Muscle layer of duodenum (tissue), 2 donors: Measurements from ENCODE around the gene LRSAM1.

Experiments used
- H3K27ac ChIP-seq: one replicate; pipeline ENCODE4 v1.7.0; 2013; ENCODE audit warnings: mild to moderate bottlenecking, low read length
- H3K27me3 ChIP-seq: one replicate; pipeline ENCODE4 v1.7.0; 2013; ENCODE audit warnings: low read depth, mild to moderate bottlenecking, control low read depth, low read length
- H3K36me3 ChIP-seq, 2 donors: one replicate each; pipeline ENCODE4 v1.7.0; 2013; ENCODE audit warnings: low read length in 2 of 2, control low read depth in 1 of 2, mild to moderate bottlenecking in 1 of 2; ENCODE audit not compliant: insufficient read depth in 2 of 2, control insufficient read depth in 1 of 2
- H3K4me1 ChIP-seq, 2 donors: one replicate each; pipeline ENCODE4 v1.7.0; 2013; ENCODE audit warnings: low read length in 2 of 2, mild to moderate bottlenecking in 2 of 2, control low read depth in 1 of 2, moderate library complexity in 1 of 2; ENCODE audit not compliant: insufficient read depth in 2 of 2, control insufficient read depth in 1 of 2
- H3K4me3 ChIP-seq, 2 donors: one replicate each; pipeline ENCODE4 v1.7.0; 2013; ENCODE audit warnings: low read length in 2 of 2, low read depth in 1 of 2, mild to moderate bottlenecking in 1 of 2
- H3K9me3 ChIP-seq, 2 donors: one replicate each; pipeline ENCODE4 v1.7.0; 2013; ENCODE audit warnings: low read length in 2 of 2, control low read depth in 1 of 2, mild to moderate bottlenecking in 1 of 2; ENCODE audit not compliant: control insufficient read depth in 1 of 2
- donor health status: healthy.

The LRSAM1 gene

GRCh38 chr9:127450830-127451607, at the start of gene LRSAM1, which contains the start of gene RPL12:
Gene LRSAM1 (plus strand): TSS chr9:127451510. CDS start chr9:127454528, 3,018 bp downstream.
Gene RPL12 (minus strand): TSS chr9:127451406. CDS start chr9:127451317, 89 bp downstream.
- peak within 1 kb of the TSS; percentile 95 for H3K27ac ChIP-seq
- peaks cover 17 to 27% of the 10 kb centered on the region in 2 donors for H3K4me1 ChIP-seq
- H3K4me3 ChIP-seq, result peak within 1 kb of the TSS; percentile 72 to 89
- no peaks in the 10 kb centered on the region for H3K9me3 ChIP-seq
- no peaks in the 10 kb centered on the region for H3K27me3 ChIP-seq
- H3K36me3 ChIP-seq, result peaks cover 36 to 45% of the 10 kb centered on the region in 2 donors

DNA sequence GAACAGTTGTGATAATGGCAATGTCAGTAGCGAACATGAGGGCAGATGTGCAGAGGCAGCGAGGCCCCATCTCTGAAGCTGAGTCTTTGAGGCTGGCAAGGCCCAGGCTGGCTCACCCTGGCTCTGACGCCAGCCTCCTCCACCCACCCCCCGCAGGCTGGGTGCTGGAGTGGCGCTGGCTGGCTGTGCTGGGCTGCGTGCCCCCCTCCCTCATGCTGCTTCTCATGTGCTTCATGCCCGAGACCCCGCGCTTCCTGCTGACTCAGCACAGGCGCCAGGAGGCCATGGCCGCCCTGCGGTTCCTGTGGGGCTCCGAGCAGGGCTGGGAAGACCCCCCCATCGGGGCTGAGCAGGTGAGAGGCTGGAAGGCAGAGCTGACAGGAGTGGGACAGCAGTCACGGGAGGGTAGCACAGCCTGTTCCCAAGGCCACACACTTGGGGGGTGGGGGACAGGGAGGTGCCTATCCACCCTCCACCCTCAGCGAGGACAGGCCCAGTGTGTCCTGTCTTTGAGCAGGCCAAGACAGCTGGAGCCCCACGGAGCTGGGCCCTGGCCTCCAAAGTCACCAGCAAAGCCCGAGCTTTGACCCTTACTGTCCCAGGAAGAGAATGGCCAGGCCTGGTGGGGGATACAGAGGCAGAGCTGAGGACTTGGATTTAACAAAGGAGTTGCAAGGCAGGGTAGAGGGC, 48.8 kb upstream of the LRSAM1 start:
- no peak overlapping the region for H3K4me3 ChIP-seq
- H3K9me3 ChIP-seq, result no peaks in the 10 kb centered on the region
- no peak overlapping the region for H3K27ac ChIP-seq
- H3K36me3 ChIP-seq, result peaks cover 27 to 58% of the 10 kb centered on the region in 2 donors
- peaks cover 0 to 21% of the 10 kb centered on the region in 2 donors for H3K4me1 ChIP-seq
- H3K27me3 ChIP-seq, result no peaks in the 10 kb centered on the region

- Histone ChIP-seq H3K27me3 (no peaks in the 10 kb centered on the region), H3K4me1 (peaks cover 0 to 14% of the 10 kb centered on the region in 2 donors), H3K4me3 (no peak overlapping the region), H3K9me3 (no peaks in the 10 kb centered on the region), H3K27ac (no peak overlapping the region), H3K36me3 (peaks cover 28 to 58% of the 10 kb centered on the region in 2 donors)
Measured at GRCh38 chr9:127403507-127404192, 47.7 kb upstream of the LRSAM1 start.

- Histone ChIP-seq H3K36me3 (peaks cover 28 to 58% of the 10 kb centered on the region in 2 donors), H3K4me1 (peaks cover 0 to 7% of the 10 kb centered on the region in 2 donors), H3K4me3 (no peak overlapping the region), H3K9me3 (no peaks in the 10 kb centered on the region), H3K27me3 (no peaks in the 10 kb centered on the region), H3K27ac (no peak overlapping the region)
Measured at GRCh38 chr9:127404631-127405030, 46.7 kb upstream of the LRSAM1 start.

GRCh38 chr9:127405344-127406125, 45.8 kb upstream of the LRSAM1 start:
- peaks cover 25 to 53% of the 10 kb centered on the region in 2 donors for H3K36me3 ChIP-seq
- H3K4me3 ChIP-seq, result no peak overlapping the region
- H3K27me3 ChIP-seq, result no peaks in the 10 kb centered on the region
- no peaks in the 10 kb centered on the region for H3K9me3 ChIP-seq
- H3K4me1 ChIP-seq, result peaks cover 0 to 7% of the 10 kb centered on the region in 2 donors
- no peak overlapping the region for H3K27ac ChIP-seq

DNA sequence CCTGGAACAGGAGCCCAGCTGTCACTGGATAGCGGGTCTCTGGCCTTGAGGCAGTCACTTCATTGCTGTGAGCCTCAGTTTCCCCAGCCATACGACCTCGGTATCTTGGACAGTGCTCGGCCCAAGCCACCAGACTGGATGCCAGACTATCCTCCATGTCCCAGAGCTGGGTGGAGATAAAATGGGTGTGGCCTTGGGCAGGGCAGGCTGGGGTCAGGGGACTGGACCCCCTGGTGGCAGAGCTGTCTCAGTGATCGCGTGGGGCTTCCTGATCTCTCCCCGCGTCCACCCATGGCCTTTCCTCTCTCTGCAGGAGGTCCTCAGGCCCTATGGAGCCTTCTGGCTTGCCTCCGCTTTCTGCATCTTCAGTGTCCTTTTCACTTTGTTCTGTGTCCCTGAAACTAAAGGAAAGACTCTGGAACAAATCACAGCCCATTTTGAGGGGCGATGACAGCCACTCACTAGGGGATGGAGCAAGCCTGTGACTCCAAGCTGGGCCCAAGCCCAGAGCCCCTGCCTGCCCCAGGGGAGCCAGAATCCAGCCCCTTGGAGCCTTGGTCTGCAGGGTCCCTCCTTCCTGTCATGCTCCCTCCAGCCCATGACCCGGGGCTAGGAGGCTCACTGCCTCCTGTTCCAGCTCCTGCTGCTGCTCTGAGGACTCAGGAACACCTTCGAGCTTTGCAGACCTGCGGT, 44.4 kb upstream of the LRSAM1 start:
- Histone ChIP-seq H3K9me3 (no peaks in the 10 kb centered on the region), H3K27me3 (no peaks in the 10 kb centered on the region), H3K4me3 (no peak overlapping the region), H3K36me3 (peaks cover 19 to 43% of the 10 kb centered on the region in 2 donors), H3K27ac (no peak overlapping the region), H3K4me1 (peaks cover 0 to 7% of the 10 kb centered on the region in 2 donors)

GRCh38 chr9:127407492-127407843, 43.8 kb upstream of the LRSAM1 start:
- Histone ChIP-seq H3K4me1 (peaks cover 0 to 7% of the 10 kb centered on the region in 2 donors), H3K36me3 (peaks cover 19 to 43% of the 10 kb centered on the region in 2 donors), H3K27me3 (no peaks in the 10 kb centered on the region), H3K27ac (no peak overlapping the region), H3K4me3 (no peak overlapping the region), H3K9me3 (no peaks in the 10 kb centered on the region)

DNA sequence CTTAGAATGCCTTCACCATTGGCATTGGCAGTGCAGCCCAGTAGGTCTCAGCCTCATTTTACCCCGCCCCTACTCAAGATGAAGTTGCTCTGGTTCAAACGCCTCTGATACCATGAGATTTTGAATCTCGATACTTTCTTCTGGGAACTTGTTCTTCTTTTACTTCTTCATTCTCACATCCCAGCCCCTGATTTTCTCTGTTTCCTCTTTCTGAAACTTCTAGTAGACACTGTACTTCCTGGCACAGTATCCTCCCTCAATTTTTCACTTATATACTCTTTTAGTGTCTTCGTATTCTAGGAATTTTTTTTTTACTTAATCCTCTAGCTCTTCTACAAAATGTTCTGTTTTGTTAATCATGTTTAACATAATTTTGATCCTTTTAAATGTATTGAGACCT, 40.2 kb upstream of the LRSAM1 start:
- peaks cover 7 to 14% of the 10 kb centered on the region in 2 donors for H3K36me3 ChIP-seq
- no peaks in the 10 kb centered on the region for H3K9me3 ChIP-seq
- H3K27ac ChIP-seq, result no peak overlapping the region
- peaks cover 0 to 22% of the 10 kb centered on the region in 2 donors for H3K4me1 ChIP-seq
- H3K27me3 ChIP-seq, result no peaks in the 10 kb centered on the region
- no peak overlapping the region for H3K4me3 ChIP-seq

DNA sequence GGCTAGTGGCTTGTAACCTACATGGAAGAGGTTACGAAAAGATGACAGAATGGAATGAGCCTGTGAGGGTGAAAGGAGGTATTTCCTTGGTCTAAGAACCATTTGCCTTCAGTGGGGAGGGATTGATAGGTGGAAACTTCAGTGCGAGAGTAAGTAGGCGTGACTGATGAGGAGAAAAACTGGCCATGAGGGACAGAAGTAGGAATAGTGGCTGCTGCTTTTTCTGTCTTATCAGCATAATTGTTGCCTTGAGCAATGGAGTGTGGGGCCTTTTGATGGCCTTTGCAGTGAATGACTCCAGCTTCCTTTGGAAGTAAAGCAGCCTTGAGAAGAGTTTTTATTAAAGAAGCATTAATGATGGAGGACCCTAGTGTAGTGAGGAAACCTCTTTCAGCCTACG, 36.2 kb upstream of the LRSAM1 start:
- Histone ChIP-seq H3K27ac (no peak overlapping the region), H3K36me3 (no peaks in the 10 kb centered on the region)

GRCh38 chr9:127415657-127416056, 35.7 kb upstream of the LRSAM1 start:
- H3K27ac ChIP-seq, result no peak overlapping the region

More for the DNA sequence above, 36.2 kb upstream of the LRSAM1 start:
- Histone ChIP-seq H3K9me3 (no peaks in the 10 kb centered on the region), H3K4me1 (peaks cover 0 to 38% of the 10 kb centered on the region in 2 donors), H3K27me3 (no peaks in the 10 kb centered on the region), H3K4me3 (no peak overlapping the region)

More at GRCh38 chr9:127415657-127416056, 35.7 kb upstream of the LRSAM1 start:
- Histone ChIP-seq H3K9me3 (no peaks in the 10 kb centered on the region), H3K36me3 (no peaks in the 10 kb centered on the region), H3K27me3 (no peaks in the 10 kb centered on the region), H3K4me1 (peaks cover 0 to 38% of the 10 kb centered on the region in 2 donors), H3K4me3 (no peak overlapping the region)
